ENCODE results near the gene CDS1.

The CDS1 gene

DNA sequence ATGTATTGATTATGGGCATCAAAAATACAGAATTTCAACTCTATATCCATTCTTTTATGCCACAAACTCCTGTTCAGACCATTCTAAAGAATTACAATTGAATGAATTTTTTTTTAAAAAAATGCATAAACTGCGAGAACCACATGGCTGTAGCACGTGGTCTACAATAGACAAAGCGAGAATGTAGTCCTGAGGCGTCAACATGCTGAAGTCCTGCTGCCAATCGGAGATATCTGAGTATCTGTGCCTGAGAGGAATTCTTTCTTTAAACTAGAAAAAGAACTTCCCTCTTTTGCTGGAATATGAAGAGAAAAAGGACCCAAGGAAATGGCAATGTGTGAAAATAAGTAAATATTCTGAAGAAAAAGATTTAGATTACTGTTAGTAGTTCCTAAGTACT is 105.7 kb downstream of the CDS1 start:
- Histone ChIP-seq H3K4me3 (ENCODE audit: low read length) (no peak overlapping the region), H3K27ac (ENCODE audit: low read depth, low read length) (no peak overlapping the region), H2BK120ac (ENCODE audit: low read depth, low read length) (no peak overlapping the region), H4K8ac (ENCODE audit: low read depth, low read length) (no peak overlapping the region), H4K5ac (ENCODE audit: low read length) (no peak overlapping the region), H3K4ac (ENCODE audit: low read depth, low read length) (no peak overlapping the region), H2BK5ac (ENCODE audit: low read length) (no peak overlapping the region), H3K79me2 (ENCODE audit: control insufficient read depth, insufficient read depth, low read length) (no peaks in the 10 kb centered on the region), H3K4me1 (ENCODE audit: control insufficient read depth, low read depth, low read length) (no peaks in the 10 kb centered on the region), H3K36me3 (ENCODE audit: control insufficient read depth, insufficient read depth, low read length) (peaks cover 3% of the 10 kb centered on the region), H3K56ac (ENCODE audit: low read length) (no peak overlapping the region), H3K4me2 (ENCODE audit: low read length) (no peak overlapping the region), H3K23ac (ENCODE audit: low read length) (no peak overlapping the region), H2AK5ac (ENCODE audit: low read length) (no peak overlapping the region), H3K9ac (ENCODE audit: low read length) (no peak overlapping the region), H3K18ac (ENCODE audit: low read length) (no peak overlapping the region), H3K27me3 (ENCODE audit: insufficient read depth, low read length, poor library complexity) (no peaks in the 10 kb centered on the region), H2BK15ac (replicated peaks; ENCODE audit: low read depth) (no peak overlapping the region), H3K79me1 (ENCODE audit: low read length) (no peaks in the 10 kb centered on the region)
- no peak for DNase-seq
- no CpG with 5 or more reads among the region's 5 CpGs for WGBS (ENCODE audit: extremely low coverage, insufficient coverage, low lambda C conversion rate)

DNA sequence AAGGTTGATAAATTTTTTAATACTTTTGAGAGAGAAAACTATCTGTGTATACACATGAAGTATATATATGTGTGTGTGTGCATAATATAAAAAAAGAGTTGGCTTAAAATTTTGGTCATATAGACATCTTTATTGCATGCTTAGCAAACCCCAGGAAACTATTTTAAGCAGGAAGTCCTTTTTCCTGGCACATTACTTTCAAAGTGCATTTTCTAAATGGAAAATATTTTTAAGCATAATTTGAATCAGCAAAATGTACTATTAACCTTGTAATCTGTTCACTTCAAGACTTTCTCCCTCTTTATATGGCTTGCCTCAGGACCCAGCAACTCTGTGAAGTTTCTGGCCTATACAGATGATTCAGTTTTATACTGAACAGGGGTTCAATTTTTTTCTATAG is 106.3 kb downstream of the CDS1 start:
- H3K4ac ChIP-seq (ENCODE audit: low read depth, low read length) = no peak overlapping the region
- no peak overlapping the region for H3K23ac ChIP-seq (ENCODE audit: low read length)
- H3K79me1 ChIP-seq (ENCODE audit: low read length) = no peaks in the 10 kb centered on the region
- H3K4me3 ChIP-seq (ENCODE audit: low read length) = no peak overlapping the region
- no peak overlapping the region for H2BK5ac ChIP-seq (ENCODE audit: low read length)
- H3K56ac ChIP-seq (ENCODE audit: low read length) = no peak overlapping the region
- H3K27ac ChIP-seq (ENCODE audit: low read depth, low read length) = no peak overlapping the region
- peaks cover 1% of the 10 kb centered on the region for H3K36me3 ChIP-seq (ENCODE audit: control insufficient read depth, insufficient read depth, low read length)
- no peak overlapping the region for H3K18ac ChIP-seq (ENCODE audit: low read length)
- H3K27me3 ChIP-seq (ENCODE audit: insufficient read depth, low read length, poor library complexity) = no peaks in the 10 kb centered on the region
- no peaks in the 10 kb centered on the region for H3K4me1 ChIP-seq (ENCODE audit: control insufficient read depth, low read depth, low read length)
- DNase-seq = no peak
- H3K4me2 ChIP-seq (ENCODE audit: low read length) = no peak overlapping the region
- H2BK15ac ChIP-seq (replicated peaks; ENCODE audit: low read depth) = no peak overlapping the region
- no peak overlapping the region for H2AK5ac ChIP-seq (ENCODE audit: low read length)
- H3K79me2 ChIP-seq (ENCODE audit: control insufficient read depth, insufficient read depth, low read length) = no peaks in the 10 kb centered on the region
- no peak overlapping the region for H4K5ac ChIP-seq (ENCODE audit: low read length)
- no peak overlapping the region for H2BK120ac ChIP-seq (ENCODE audit: low read depth, low read length)
- no peak overlapping the region for H3K9ac ChIP-seq (ENCODE audit: low read length)
- H4K8ac ChIP-seq (ENCODE audit: low read depth, low read length) = no peak overlapping the region

DNA sequence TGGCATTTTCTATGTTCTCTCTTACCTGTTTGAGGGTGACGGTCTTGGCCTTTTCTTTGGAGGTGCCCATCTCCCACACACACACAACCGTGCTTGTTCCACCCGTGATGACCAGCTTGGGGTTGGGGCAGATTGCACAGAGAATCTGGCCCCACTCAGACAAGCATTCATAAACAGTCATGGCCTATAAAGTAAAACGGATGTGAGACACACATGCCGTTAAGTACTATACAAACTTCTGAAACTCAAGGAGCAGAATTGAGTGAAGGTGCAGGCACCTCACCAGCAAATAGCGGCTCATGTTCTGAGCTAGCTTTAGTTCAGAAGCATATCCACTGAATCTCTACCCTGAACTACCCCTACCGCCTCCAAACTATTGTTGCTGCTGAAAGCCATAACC is 107.6 kb downstream of the CDS1 start:
- no peak overlapping the region for H3K4ac ChIP-seq (ENCODE audit: low read depth, low read length)
- no peak overlapping the region for H3K56ac ChIP-seq (ENCODE audit: low read length)
- H3K27me3 ChIP-seq (ENCODE audit: insufficient read depth, low read length, poor library complexity) = no peaks in the 10 kb centered on the region
- no peak overlapping the region for H4K8ac ChIP-seq (ENCODE audit: low read depth, low read length)
- no peak overlapping the region for H3K18ac ChIP-seq (ENCODE audit: low read length)
- H3K4me2 ChIP-seq (ENCODE audit: low read length) = no peak overlapping the region
- no peak overlapping the region for H2AK5ac ChIP-seq (ENCODE audit: low read length)
- no peak overlapping the region for H4K5ac ChIP-seq (ENCODE audit: low read length)
- no peak for DNase-seq
- no peak overlapping the region for H2BK120ac ChIP-seq (ENCODE audit: low read depth, low read length)
- no peak overlapping the region for H3K23ac ChIP-seq (ENCODE audit: low read length)
- H3K4me3 ChIP-seq (ENCODE audit: low read length) = no peak overlapping the region
- no peak overlapping the region for H2BK15ac ChIP-seq (replicated peaks; ENCODE audit: low read depth)
- WGBS (ENCODE audit: extremely low coverage, insufficient coverage, low lambda C conversion rate) = no CpG with 5 or more reads among the region's 7 CpGs
- H3K79me2 ChIP-seq (ENCODE audit: control insufficient read depth, insufficient read depth, low read length) = no peaks in the 10 kb centered on the region
- no peak overlapping the region for H2BK5ac ChIP-seq (ENCODE audit: low read length)
- H3K4me1 ChIP-seq (ENCODE audit: control insufficient read depth, low read depth, low read length) = no peaks in the 10 kb centered on the region
- peaks cover 6% of the 10 kb centered on the region for H3K36me3 ChIP-seq (ENCODE audit: control insufficient read depth, insufficient read depth, low read length)
- no peak overlapping the region for H3K27ac ChIP-seq (ENCODE audit: low read depth, low read length)
- H3K9ac ChIP-seq (ENCODE audit: low read length) = no peak overlapping the region
- no peaks in the 10 kb centered on the region for H3K79me1 ChIP-seq (ENCODE audit: low read length)

DNA sequence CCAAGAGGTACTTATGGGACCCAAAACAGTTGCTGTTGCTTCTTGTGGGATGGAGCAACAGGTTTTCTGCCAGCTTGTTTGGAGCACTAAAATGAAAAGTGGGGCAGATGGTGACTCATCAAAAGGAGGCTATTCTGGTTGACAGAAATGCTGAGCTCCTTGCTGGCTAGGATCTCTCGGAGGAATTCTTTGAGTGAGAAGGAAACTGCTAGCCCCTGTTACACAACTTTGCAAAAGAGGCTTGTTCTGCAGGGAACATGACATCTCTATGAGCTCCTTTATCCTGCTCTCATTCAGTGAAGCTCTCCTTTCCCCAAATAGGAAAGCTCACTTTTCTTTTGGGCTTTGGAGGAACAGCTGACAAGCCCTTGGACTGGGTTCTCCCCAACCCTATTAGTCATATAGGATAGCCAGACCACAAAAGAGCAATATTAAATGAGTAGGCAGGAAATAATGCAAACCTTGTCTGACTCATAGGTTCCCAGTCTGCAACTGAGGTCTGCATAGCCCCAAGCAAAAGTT is 108.3 kb downstream of the CDS1 start:
- Histone ChIP-seq H3K23ac (ENCODE audit: low read length) (no peak overlapping the region), H3K9ac (ENCODE audit: low read length) (no peak overlapping the region), H2BK15ac (replicated peaks; ENCODE audit: low read depth) (no peak overlapping the region), H3K18ac (ENCODE audit: low read length) (no peak overlapping the region), H3K4me3 (ENCODE audit: low read length) (no peak overlapping the region), H3K4me1 (ENCODE audit: control insufficient read depth, low read depth, low read length) (no peaks in the 10 kb centered on the region), H2AK5ac (ENCODE audit: low read length) (no peak overlapping the region), H2BK5ac (ENCODE audit: low read length) (no peak overlapping the region), H3K79me2 (ENCODE audit: control insufficient read depth, insufficient read depth, low read length) (no peaks in the 10 kb centered on the region), H3K56ac (ENCODE audit: low read length) (no peak overlapping the region), H3K27me3 (ENCODE audit: insufficient read depth, low read length, poor library complexity) (no peaks in the 10 kb centered on the region), H3K36me3 (ENCODE audit: control insufficient read depth, insufficient read depth, low read length) (peaks cover 6% of the 10 kb centered on the region), H2BK120ac (ENCODE audit: low read depth, low read length) (no peak overlapping the region), H3K27ac (ENCODE audit: low read depth, low read length) (no peak overlapping the region), H4K5ac (ENCODE audit: low read length) (no peak overlapping the region), H3K79me1 (ENCODE audit: low read length) (no peaks in the 10 kb centered on the region), H3K4me2 (ENCODE audit: low read length) (no peak overlapping the region), H3K4ac (ENCODE audit: low read depth, low read length) (no peak overlapping the region), H4K8ac (ENCODE audit: low read depth, low read length) (no peak overlapping the region)
- WGBS (ENCODE audit: extremely low coverage, insufficient coverage, low lambda C conversion rate) = no CpG with 5 or more reads among the region's 1 CpG
- peak; percentile 40 for DNase-seq

DNA sequence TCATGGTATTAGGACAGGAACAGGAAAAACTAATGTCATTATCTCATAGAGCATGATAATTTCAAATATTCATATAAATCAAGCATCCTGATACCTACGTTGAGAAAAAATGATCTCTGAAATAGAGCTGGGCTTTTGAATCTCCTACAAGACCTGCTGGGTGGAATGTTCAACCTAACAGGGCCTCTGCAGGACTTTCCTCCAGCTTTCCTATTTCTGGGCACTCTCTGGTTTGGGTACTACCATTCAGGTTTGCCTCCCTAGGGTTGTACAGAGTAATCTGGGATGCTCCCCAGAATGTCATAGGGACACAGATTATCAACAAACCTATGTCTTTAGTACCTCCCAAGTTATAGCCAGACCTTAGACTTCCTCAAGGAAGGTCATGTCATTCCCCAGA is 108.9 kb downstream of the CDS1 start:
- H3K27ac ChIP-seq (ENCODE audit: low read depth, low read length) = no peak overlapping the region
- H3K9ac ChIP-seq (ENCODE audit: low read length) = no peak overlapping the region
- H4K5ac ChIP-seq (ENCODE audit: low read length) = no peak overlapping the region
- H3K56ac ChIP-seq (ENCODE audit: low read length) = no peak overlapping the region
- H2AK5ac ChIP-seq (ENCODE audit: low read length) = no peak overlapping the region
- no peak overlapping the region for H3K18ac ChIP-seq (ENCODE audit: low read length)
- H3K4ac ChIP-seq (ENCODE audit: low read depth, low read length) = no peak overlapping the region
- H2BK120ac ChIP-seq (ENCODE audit: low read depth, low read length) = no peak overlapping the region
- H2BK15ac ChIP-seq (replicated peaks; ENCODE audit: low read depth) = no peak overlapping the region
- H3K36me3 ChIP-seq (ENCODE audit: control insufficient read depth, insufficient read depth, low read length) = peaks cover 6% of the 10 kb centered on the region
- H2BK5ac ChIP-seq (ENCODE audit: low read length) = no peak overlapping the region
- DNase-seq = no peak
- H3K23ac ChIP-seq (ENCODE audit: low read length) = no peak overlapping the region
- H3K27me3 ChIP-seq (ENCODE audit: insufficient read depth, low read length, poor library complexity) = no peaks in the 10 kb centered on the region
- H3K79me2 ChIP-seq (ENCODE audit: control insufficient read depth, insufficient read depth, low read length) = no peaks in the 10 kb centered on the region
- no peak overlapping the region for H3K4me2 ChIP-seq (ENCODE audit: low read length)
- no peak overlapping the region for H3K4me3 ChIP-seq (ENCODE audit: low read length)
- no peaks in the 10 kb centered on the region for H3K79me1 ChIP-seq (ENCODE audit: low read length)
- no peak overlapping the region for H4K8ac ChIP-seq (ENCODE audit: low read depth, low read length)
- H3K4me1 ChIP-seq (ENCODE audit: control insufficient read depth, low read depth, low read length) = no peaks in the 10 kb centered on the region
- no CpG with 5 or more reads among the region's 1 CpG for WGBS (ENCODE audit: extremely low coverage, insufficient coverage, low lambda C conversion rate)

DNA sequence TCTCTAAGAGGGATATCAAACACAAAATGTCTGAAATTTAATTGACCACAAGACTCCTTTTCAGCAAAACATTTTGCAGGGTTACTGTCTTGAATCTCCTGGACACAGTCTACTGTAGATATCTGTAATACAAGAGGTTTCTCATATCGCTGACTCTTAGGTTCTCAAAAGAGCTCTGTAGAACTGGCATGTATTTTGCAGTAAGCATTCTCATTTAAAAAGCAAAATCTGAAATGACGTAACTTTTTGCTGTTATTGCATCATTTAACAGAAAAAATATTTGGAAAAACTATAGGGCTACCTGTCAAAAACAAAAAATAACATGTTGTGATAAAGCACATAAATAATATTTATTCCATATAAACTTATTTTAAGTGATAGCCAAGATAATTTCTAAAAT is 114.2 kb downstream of the CDS1 start:
- no peak overlapping the region for H4K5ac ChIP-seq (ENCODE audit: low read length)
- H3K4ac ChIP-seq (ENCODE audit: low read depth, low read length) = no peak overlapping the region
- DNase-seq = no peak
- H2BK120ac ChIP-seq (ENCODE audit: low read depth, low read length) = no peak overlapping the region
- H3K56ac ChIP-seq (ENCODE audit: low read length) = no peak overlapping the region
- no CpG with 5 or more reads among the region's 2 CpGs for WGBS (ENCODE audit: extremely low coverage, insufficient coverage, low lambda C conversion rate)
- no peaks in the 10 kb centered on the region for H3K79me1 ChIP-seq (ENCODE audit: low read length)
- H4K8ac ChIP-seq (ENCODE audit: low read depth, low read length) = no peak overlapping the region
- no peaks in the 10 kb centered on the region for H3K4me1 ChIP-seq (ENCODE audit: control insufficient read depth, low read depth, low read length)
- H3K9ac ChIP-seq (ENCODE audit: low read length) = no peak overlapping the region
- H2AK5ac ChIP-seq (ENCODE audit: low read length) = no peak overlapping the region
- no peak overlapping the region for H3K18ac ChIP-seq (ENCODE audit: low read length)
- H3K27me3 ChIP-seq (ENCODE audit: insufficient read depth, low read length, poor library complexity) = no peaks in the 10 kb centered on the region
- H3K36me3 ChIP-seq (ENCODE audit: control insufficient read depth, insufficient read depth, low read length) = peaks cover 4% of the 10 kb centered on the region
- no peak overlapping the region for H3K4me3 ChIP-seq (ENCODE audit: low read length)
- no peak overlapping the region for H3K23ac ChIP-seq (ENCODE audit: low read length)
- H2BK5ac ChIP-seq (ENCODE audit: low read length) = no peak overlapping the region
- H3K79me2 ChIP-seq (ENCODE audit: control insufficient read depth, insufficient read depth, low read length) = no peaks in the 10 kb centered on the region
- no peak overlapping the region for H3K4me2 ChIP-seq (ENCODE audit: low read length)
- H2BK15ac ChIP-seq (replicated peaks; ENCODE audit: low read depth) = no peak overlapping the region
- H3K27ac ChIP-seq (ENCODE audit: low read depth, low read length) = no peak overlapping the region
